Activated CD8-positive, alpha-beta memory T cell treated with anti-CD3 and anti-CD28 coated beads, Interleukin-2, amount 50 U/mL, for 4 hours (primary cell): ENCODE measurements around the gene OR2Y1.
"Not testable (repeated sequence)": the region's sequence is repeated elsewhere in the genome, so short reads cannot be mapped to it uniquely, and the experiment has no call there.

Experiments
- DNase-seq: peaks from one replicate; pipeline ENCODE4 v3.0.0-alpha.2; 2020

OR2Y1 gene

DNA sequence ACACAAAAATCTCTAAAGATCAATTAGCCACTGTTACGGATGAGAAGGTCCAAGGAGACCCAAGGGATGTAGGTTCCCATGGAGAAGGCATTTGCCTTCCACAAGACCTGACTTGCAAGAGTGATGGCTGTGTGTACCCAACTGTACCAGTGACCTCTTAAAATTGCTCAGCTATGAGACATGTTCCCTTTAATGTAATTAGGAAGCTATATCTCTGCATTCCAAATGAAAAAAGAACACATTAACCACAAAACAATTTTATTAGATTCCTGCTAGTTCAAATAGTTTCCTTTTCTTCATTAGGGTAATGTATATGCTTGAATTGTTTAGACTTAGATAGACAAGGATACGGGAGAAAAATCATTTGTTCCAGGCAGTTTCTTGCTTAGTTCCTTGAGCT, 3.3 kb downstream of the OR2Y1 start:
- no peak for DNase-seq

DNA sequence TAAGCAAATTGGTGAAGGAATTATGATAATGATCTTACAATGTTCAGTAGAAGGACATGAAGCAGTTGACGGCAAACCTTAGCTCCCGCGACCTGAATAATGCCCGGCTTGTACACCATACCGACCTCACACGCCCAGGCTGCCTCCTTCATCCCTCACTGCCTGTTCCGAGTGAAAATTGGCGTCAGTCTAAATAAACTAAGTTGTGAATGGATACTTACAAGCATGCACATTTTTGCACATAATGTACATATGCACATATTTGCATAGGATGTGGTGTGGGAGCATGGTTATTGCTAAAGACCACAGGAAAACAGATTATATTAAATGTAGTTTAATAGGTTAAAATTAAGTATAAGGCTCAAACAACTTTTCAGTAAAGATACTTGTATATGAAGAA, 14.9 kb downstream of the OR2Y1 start:
- no peak for DNase-seq

DNA sequence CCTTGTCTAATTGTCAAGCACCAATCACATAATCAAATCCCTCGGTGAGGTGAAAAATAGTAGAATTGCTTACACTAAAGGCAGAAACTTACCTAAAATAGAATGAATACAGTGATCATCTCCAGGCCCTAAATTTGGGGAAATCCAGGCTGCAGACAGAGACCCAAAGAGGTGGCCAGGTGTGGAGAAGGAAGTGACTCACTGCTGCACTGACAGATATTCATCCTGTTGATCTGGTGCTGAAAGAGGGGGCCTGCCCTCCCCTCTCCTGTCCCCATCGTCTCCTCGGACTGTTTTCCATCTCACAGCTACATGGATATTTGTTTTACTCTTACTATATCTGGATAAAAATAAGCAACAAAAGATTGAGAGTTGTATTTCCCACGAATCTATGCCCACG, 15.9 kb downstream of the OR2Y1 start:
- DNase-seq, result no peak

DNA sequence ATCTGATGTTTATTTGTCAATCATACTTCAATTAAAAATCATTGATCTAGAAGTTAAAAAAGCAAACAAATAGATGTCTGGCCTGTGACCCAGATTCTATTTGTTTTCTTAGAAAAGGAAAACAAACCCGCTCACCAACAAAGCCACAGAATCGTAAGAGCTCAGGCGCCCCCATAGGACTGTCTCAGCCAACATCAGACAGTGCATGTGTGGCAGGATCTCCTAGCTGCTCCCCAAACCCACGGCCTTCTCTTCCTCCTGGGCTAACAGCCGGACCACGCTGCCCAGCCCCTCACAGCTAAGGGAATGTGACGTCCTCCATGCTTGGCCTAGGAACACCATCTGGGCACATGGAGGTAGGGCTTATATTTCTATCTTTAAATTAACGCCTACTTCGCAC, 19.4 kb downstream of the OR2Y1 start:
- DNase-seq, result no peak

DNA sequence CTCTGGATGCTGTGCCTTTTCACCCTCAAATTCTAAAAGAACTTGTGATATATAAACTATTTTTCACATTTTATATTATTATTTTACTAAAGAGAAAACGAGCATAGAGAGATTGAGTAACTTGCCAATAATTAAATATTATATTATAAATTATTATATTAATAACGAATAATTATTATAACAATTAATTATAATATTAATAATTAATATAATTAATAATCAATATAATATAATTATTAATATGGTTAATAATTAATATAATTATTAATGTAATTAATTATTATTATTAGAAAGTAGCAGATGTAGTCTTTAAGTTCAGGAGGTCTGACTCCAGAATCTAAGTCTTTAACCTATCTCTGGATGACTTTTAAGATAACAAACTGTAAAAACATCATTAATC, 20.1 kb downstream of the OR2Y1 start:
- DNase-seq, result no peak

DNA sequence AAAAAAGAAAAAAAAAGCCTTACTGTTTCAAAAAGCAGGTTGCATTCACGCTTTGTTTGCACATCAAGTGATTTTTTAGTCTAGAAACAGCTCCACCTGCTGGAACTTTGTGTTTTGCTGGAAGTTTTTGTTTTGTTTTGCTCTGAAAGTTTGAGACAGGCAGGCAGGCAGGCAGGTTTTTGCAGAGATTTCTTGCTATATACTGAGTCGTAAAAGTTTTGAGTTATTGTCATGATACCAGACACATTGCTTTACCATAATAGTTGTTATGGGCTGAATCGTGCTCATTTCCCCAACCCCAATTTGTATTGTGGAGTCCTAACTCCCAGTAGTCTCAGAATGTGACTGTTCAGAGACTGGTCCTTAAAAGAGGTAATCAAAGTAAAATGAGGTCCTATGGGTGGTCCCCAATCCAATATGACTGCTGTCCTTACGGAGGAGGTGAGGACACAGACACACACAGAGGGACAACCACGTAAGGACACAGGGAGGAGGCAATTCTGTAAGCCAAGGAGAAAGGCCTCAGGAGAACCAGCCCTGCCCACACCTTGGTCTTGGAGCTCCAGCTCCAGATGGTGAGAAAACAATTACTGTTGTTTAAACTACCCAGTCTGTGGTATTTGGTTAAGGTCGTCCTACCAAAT, 20.9 kb downstream of the OR2Y1 start:
- peak; percentile 42 for DNase-seq

DNA sequence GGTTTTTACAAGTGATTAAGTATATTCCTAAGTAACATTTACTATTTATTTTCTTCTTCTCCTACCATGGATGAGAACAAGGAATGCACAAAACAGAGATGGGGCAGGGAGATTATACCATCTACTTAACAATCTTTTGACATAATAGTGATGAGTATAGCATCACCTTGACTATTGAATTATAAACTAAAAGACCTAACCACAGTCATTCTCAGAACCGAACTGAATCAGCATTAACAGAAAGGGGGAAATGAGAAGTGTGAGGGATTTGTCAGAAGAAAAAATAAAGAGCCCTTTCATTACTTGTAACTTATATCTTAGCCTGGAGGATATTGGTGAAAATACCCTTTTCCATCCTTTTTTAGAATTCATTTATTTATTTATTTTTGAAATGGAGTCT, 21.9 kb downstream of the OR2Y1 start:
- no peak for DNase-seq

DNA sequence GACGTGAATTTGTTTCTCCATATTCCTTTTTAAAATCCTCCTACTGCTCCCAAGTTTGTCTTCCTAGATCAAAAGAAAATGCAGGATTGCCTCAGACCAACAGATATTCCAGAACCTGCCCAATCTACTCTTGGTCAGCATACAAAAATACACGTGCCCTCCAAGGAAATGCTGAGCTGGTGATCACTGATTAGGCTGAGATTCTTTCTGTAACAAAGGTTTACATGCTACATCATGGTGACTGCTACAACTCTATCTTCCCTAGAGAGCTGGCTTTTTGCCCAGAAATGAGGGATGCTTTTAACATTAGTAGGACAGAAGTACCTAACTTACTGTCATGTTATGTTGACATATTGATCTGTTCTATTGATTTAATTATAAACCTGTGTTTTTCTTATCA, 35.5 kb downstream of the OR2Y1 start:
- DNase-seq, result no peak

DNA sequence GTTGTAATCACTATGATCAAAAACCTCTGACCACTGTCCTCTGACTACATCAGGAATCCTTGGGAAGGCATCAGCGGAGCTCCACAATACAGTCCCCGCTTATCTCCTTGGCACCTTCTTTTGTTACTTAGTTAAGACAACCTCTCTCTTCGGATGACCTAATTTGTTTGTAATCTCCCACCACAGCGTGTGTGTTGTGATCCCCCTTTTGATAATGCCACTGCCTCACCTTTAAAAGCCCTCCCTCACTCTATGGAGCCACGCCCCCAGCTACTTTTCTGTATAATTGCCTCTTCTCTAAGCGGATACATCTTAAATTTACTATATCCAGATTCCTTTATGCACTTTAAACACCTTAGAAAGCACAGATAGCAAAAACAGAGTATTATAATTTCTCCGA, 35.9 kb downstream of the OR2Y1 start:
- DNase-seq, result no peak

DNA sequence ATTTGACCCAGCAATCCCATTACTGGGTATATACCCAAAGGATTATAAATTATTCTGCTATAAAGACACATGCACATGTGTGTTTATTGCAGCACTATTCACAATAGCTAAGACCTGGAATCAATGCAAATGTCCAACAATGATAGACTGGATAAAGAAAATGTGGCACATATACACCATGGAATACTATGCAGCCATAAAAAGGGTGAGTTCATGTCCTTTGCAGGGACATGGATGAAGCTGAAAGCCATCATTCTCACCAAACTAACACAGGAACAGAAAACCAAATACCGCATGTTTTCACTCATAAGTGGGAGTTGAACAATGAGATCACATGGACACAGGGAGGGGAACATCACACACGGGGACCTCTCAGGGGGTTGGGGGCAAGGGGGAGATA, 36.5 kb downstream of the OR2Y1 start:
- DNase-seq, result not testable (repeated sequence)

DNA sequence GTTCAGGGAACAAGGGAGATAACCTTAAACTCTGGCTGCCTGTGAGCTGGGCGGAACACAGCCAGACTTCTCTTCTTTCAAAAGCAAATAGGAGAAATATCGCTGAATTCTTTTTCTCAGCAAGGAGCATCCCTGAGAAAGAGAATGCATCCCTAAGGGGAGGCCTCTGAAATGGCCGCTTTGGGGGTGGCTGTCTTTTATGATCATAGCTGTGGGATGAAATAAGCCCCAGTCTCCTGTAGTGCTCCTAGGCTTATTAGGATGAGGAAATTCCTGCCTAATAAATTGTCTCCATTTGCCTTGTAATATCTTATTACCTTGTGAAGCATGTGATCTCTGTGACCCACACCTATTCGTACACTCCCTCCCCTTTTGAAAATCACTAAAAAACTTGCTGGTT, 39.4 kb downstream of the OR2Y1 start:
- DNase-seq, result not testable (repeated sequence)

DNA sequence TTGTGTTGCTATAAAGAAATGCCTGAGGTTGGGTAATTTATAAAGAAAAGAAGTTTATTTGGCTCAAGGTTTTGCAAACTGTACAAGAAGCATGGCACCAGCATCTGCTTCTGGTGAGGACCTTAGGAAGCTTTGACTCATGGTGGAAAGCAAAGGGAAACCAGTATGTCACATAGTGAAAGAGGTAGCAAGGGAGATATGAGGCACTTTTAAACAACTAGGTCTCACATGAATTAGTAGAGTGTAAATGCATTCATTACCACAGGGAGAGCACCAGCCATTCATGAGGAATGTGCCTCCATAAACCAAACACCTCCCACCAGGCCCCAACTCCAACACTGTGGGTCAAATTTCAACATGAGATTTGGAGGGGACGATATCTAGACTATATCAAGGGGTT, 40.8 kb downstream of the OR2Y1 start:
- no peak for DNase-seq

DNA sequence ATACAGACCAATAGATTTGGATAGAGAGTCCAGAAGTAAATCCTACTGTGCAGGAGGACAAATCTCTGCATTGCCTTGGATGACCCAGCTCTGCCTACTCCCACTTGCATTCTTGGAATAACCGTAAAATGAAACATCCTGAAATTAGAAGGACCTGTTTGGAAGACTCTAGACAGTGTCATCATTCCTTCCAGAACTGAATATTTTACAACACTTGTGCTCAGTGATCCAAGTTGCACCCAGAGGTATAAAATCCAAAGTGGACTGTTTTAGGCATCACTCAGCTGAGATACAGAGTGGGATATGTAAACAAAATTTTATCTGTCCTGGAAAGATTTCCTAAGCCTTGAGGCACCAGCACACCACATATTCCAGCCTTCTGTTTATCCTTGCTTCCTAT, 43.7 kb downstream of the OR2Y1 start:
- DNase-seq, result no peak

DNA sequence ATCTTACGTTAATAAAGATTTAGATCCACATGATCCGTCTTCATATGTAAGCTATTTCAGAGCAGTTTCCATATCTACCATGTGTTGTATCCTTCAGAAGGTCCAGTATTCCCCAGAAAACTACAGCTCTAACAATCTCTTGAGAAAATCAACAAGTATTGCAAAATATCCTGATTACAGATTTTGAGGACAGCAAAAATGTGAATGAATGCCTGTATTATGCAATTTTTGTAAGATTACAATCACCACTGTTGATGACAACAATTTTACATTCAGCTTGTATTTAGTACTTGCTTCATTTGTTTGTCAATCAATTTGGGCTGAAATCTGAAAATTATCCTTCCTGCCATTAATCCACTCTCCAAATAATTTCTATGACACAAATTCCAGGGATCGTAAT, 47.4 kb downstream of the OR2Y1 start:
- DNase-seq, result no peak

DNA sequence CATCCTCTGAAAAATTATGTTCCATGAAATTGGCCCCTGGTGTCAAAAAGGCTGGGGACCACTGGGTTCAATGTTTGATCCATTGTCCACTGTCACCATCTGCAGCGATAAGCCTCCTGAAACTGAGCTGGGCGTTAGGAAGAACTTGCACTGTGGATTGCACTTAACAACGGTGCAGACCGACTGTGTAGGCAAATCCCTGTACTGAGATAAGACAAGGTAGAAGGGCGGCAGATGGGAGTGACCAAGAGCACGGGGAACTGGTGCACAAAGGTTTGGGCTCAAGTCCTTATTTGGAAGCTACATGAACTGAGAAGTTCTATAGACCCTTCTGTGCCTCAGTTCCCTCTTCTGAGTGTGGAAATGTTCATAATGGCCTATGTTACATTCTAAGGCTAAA, 48.8 kb downstream of the OR2Y1 start:
- DNase-seq, result no peak

DNA sequence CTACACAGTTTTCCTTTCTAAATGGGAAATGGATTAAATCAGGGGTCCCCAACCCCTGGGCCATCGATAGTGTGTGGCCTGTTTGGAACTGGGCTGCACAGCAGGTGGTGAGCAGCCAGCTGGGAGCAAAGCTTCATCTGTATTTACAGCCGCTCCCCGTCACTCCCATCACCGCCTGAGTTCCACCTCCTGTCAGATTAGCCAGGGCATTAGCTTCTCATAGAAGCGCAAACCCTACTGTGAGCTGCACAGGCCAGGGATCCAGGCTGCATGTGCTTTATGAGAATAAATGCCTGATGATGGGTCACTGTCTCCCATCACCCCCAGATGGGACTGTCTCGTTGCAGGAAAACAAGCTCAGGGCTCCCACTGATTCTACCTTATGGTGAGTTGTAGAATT, 49.3 kb downstream of the OR2Y1 start:
- DNase-seq, result no peak

DNA sequence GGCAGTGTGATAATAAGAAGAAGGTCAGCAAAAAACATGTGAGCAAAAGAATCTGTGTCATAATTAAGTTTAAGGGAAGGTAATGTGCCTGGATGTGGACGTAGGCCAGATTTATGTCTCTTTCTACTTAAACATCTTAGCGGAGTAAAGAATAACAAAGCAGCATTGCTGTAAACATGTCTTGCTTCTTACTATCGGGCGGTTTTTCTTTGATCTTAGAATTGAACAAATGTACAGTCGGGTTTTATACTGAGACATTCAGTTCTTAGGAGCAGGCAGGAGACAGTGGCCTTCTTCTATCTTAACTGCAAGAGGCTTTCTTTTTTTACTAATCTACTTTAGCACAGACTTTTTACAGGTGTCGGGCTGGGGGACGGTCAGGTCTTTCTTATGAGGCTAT, 50.1 kb downstream of the OR2Y1 start:
- no peak for DNase-seq
